ENCODE measurements around the gene TMEM91. TPM values are rescaled to one million over a fixed set of nuclear protein-coding genes. Genes with fewer than 3 reads are reported as not detected.

The TMEM91 gene
- total RNA-seq, 2 donors from 2014 or later: 5.7 to 16.5 TPM

- Histone ChIP-seq H3K27ac (ENCODE audit: low read depth, low read length) (no peak overlapping the region), H3K9me3 (ENCODE audit: control insufficient read depth, low read length) (no peaks in the 10 kb centered on the region), H3K27me3 (ENCODE audit: control insufficient read depth, insufficient read depth, low read length, poor library complexity, severe bottlenecking) (no peaks in the 10 kb centered on the region), H3K4me3 (ENCODE audit: low read length) (no peak overlapping the region), H3K36me3 (ENCODE audit: control insufficient read depth, insufficient read depth, low read length) (no peaks in the 10 kb centered on the region), H3K9ac (ENCODE audit: extremely low read depth, low read length, poor library complexity, severe bottlenecking) (no peak overlapping the region), H3K4me1 (ENCODE audit: control insufficient read depth, insufficient read depth, low read length) (peaks cover 7% of the 10 kb centered on the region)
- 94% methylated on average over 11 of the region's 12 CpGs for WGBS, 2 experiments (ENCODE audit: insufficient coverage in 1 of 2, insufficient read length in 1 of 2)
- no peak overlapping the region for H3K4me3 Mint-ChIP-seq
- no peaks in the 10 kb centered on the region for H3K27me3 Mint-ChIP-seq (ENCODE audit: insufficient read depth)
- H3K27ac Mint-ChIP-seq: no peak overlapping the region
- H3K36me3 Mint-ChIP-seq (ENCODE audit: low read depth): peaks cover 4% of the 10 kb centered on the region
- no peak for DNase-seq
- no peaks in the 10 kb centered on the region for H3K9me3 Mint-ChIP-seq
- peaks cover 17% of the 10 kb centered on the region for H3K4me1 Mint-ChIP-seq
- TF ChIP-seq CTCF (conservative IDR thresholded peaks at IDR 0.05): no peak
Observed at GRCh38 chr19:41403181-41403970, 27.0 kb downstream of the TMEM91 start.

- WGBS, 2 experiments (ENCODE audit: insufficient coverage in 1 of 2, insufficient read length in 1 of 2): 90 to 95% methylated on average over 3 to 6 of the region's 6 CpGs
- Histone ChIP-seq H3K9me3 (ENCODE audit: control insufficient read depth, low read length) (no peaks in the 10 kb centered on the region), H3K27me3 (ENCODE audit: control insufficient read depth, insufficient read depth, low read length, poor library complexity, severe bottlenecking) (no peaks in the 10 kb centered on the region), H3K36me3 (ENCODE audit: control insufficient read depth, insufficient read depth, low read length) (no peaks in the 10 kb centered on the region), H3K27ac (ENCODE audit: low read depth, low read length) (no peak overlapping the region), H3K9ac (ENCODE audit: extremely low read depth, low read length, poor library complexity, severe bottlenecking) (no peak overlapping the region), H3K4me1 (ENCODE audit: control insufficient read depth, insufficient read depth, low read length) (peaks cover 4% of the 10 kb centered on the region), H3K4me3 (ENCODE audit: low read length) (no peak overlapping the region)
- H3K4me1 Mint-ChIP-seq: peaks cover 16% of the 10 kb centered on the region
- no peak for TF ChIP-seq CTCF (conservative IDR thresholded peaks at IDR 0.05)
- no peaks in the 10 kb centered on the region for H3K27me3 Mint-ChIP-seq (ENCODE audit: insufficient read depth)
- no peak overlapping the region for H3K4me3 Mint-ChIP-seq
- peaks cover 9% of the 10 kb centered on the region for H3K36me3 Mint-ChIP-seq (ENCODE audit: low read depth)
- H3K27ac Mint-ChIP-seq: no peak overlapping the region
- peak; percentile 58 for DNase-seq
- H3K9me3 Mint-ChIP-seq: no peaks in the 10 kb centered on the region
Observed at GRCh38 chr19:41405776-41406175, 29.4 kb downstream of the TMEM91 start.

- no peaks in the 10 kb centered on the region for H3K9me3 Mint-ChIP-seq
- Histone ChIP-seq H3K4me3 (ENCODE audit: low read length) (no peak overlapping the region), H3K27me3 (ENCODE audit: control insufficient read depth, insufficient read depth, low read length, poor library complexity, severe bottlenecking) (no peaks in the 10 kb centered on the region), H3K4me1 (ENCODE audit: control insufficient read depth, insufficient read depth, low read length) (peaks cover 4% of the 10 kb centered on the region), H3K36me3 (ENCODE audit: control insufficient read depth, insufficient read depth, low read length) (no peaks in the 10 kb centered on the region), H3K27ac (ENCODE audit: low read depth, low read length) (peak overlapping the region; percentile 85), H3K9ac (ENCODE audit: extremely low read depth, low read length, poor library complexity, severe bottlenecking) (peak overlapping the region; percentile 50), H3K9me3 (ENCODE audit: control insufficient read depth, low read length) (no peaks in the 10 kb centered on the region)
- H3K27me3 Mint-ChIP-seq (ENCODE audit: insufficient read depth): no peaks in the 10 kb centered on the region
- peak; percentile 39 for TF ChIP-seq CTCF (conservative IDR thresholded peaks at IDR 0.05)
- peaks cover 16% of the 10 kb centered on the region for H3K4me1 Mint-ChIP-seq
- 28 to 29% methylated on average over 1 to 4 of the region's 4 CpGs for WGBS, 2 experiments (ENCODE audit: insufficient coverage in 1 of 2, insufficient read length in 1 of 2)
- H3K36me3 Mint-ChIP-seq (ENCODE audit: low read depth): peaks cover 13% of the 10 kb centered on the region
- peak overlapping the region; percentile 97 for H3K27ac Mint-ChIP-seq
- DNase-seq: peak; percentile 92
- no peak overlapping the region for H3K4me3 Mint-ChIP-seq
Observed at GRCh38 chr19:41407271-41407670, 30.9 kb downstream of the TMEM91 start.

Data from endodermal cell (in vitro differentiated cells).